ENCODE data around the gene RAB6B. TPM values are rescaled to one million over a fixed set of nuclear protein-coding genes. Genes with fewer than 3 reads are reported as not detected.

The RAB6B gene
- polyA plus RNA-seq, 4 donors = 0.27 to 7.5 (median 0.77) TPM; not detected in 1

GRCh38 chr3:133872781-133873180 is 22.9 kb downstream of the RAB6B start:
- H3K36me3 ChIP-seq (ENCODE audit: control insufficient read depth in 3 of 3, insufficient read depth in 2 of 3, low read depth in 1 of 3, low read length in 3 of 3) = no peaks in the 10 kb centered on the region
- H3K27ac ChIP-seq (ENCODE audit: low read depth in 1 of 3, low read length in 2 of 3) = no peak overlapping the region
- FAIRE-seq (no peak), DNase-seq (no peak)
- H3K9me3 ChIP-seq (ENCODE audit: control insufficient read depth in 2 of 2, insufficient read depth in 1 of 2, low read depth in 1 of 2, low read length in 1 of 2) = peaks cover 0 to 3% of the 10 kb centered on the region in 2 donors
- no peaks in the 10 kb centered on the region for H3K4me1 ChIP-seq (ENCODE audit: control insufficient read depth in 3 of 3, insufficient read depth in 2 of 3, low read depth in 1 of 3, low read length in 2 of 3)
- peaks cover 0 to 5% (median 2%) of the 10 kb centered on the region in 3 donors for H3K27me3 ChIP-seq (ENCODE audit: control insufficient read depth in 3 of 3, insufficient read depth in 3 of 3, low read length in 3 of 3)
- WGBS, 3 donors = 83 to 94% (median 93%) methylated on average over 6 to 7 of the region's 7 CpGs
- no peak overlapping the region for H3K4me3 ChIP-seq (ENCODE audit: low read depth in 1 of 3, low read length in 3 of 3)

GRCh38 chr3:133872161-133872560 is 23.5 kb downstream of the RAB6B start:
- FAIRE-seq (no peak), DNase-seq (no peak)
- Histone ChIP-seq H3K4me3 (ENCODE audit: low read depth in 1 of 3, low read length in 3 of 3) (no peak overlapping the region), H3K36me3 (ENCODE audit: control insufficient read depth in 3 of 3, insufficient read depth in 2 of 3, low read depth in 1 of 3, low read length in 3 of 3) (no peaks in the 10 kb centered on the region), H3K27me3 (ENCODE audit: control insufficient read depth in 3 of 3, insufficient read depth in 3 of 3, low read length in 3 of 3) (peaks cover 0 to 5% (median 2%) of the 10 kb centered on the region in 3 donors), H3K9me3 (ENCODE audit: control insufficient read depth in 2 of 2, insufficient read depth in 1 of 2, low read depth in 1 of 2, low read length in 1 of 2) (peaks cover 0 to 3% of the 10 kb centered on the region in 2 donors), H3K27ac (ENCODE audit: low read depth in 1 of 3, low read length in 2 of 3) (no peak overlapping the region), H3K4me1 (ENCODE audit: control insufficient read depth in 3 of 3, insufficient read depth in 2 of 3, low read depth in 1 of 3, low read length in 2 of 3) (no peaks in the 10 kb centered on the region)
- 85 to 90% (median 87%) methylated on average over 4 of the region's 4 CpGs for WGBS, 3 donors

GRCh38 chr3:133871368-133872090 is 24.2 kb downstream of the RAB6B start:
- WGBS, 3 donors = 83 to 91% (median 88%) methylated on average over 10 of the region's 10 CpGs
- peaks cover 0 to 5% (median 2%) of the 10 kb centered on the region in 3 donors for H3K27me3 ChIP-seq (ENCODE audit: control insufficient read depth in 3 of 3, insufficient read depth in 3 of 3, low read length in 3 of 3)
- no peaks in the 10 kb centered on the region for H3K4me1 ChIP-seq (ENCODE audit: control insufficient read depth in 3 of 3, insufficient read depth in 2 of 3, low read depth in 1 of 3, low read length in 2 of 3)
- no peaks in the 10 kb centered on the region for H3K36me3 ChIP-seq (ENCODE audit: control insufficient read depth in 3 of 3, insufficient read depth in 2 of 3, low read depth in 1 of 3, low read length in 3 of 3)
- no peak overlapping the region for H3K4me3 ChIP-seq (ENCODE audit: low read depth in 1 of 3, low read length in 3 of 3)
- no peak overlapping the region for H3K27ac ChIP-seq (ENCODE audit: low read depth in 1 of 3, low read length in 2 of 3)
- no peak for FAIRE-seq
- DNase-seq = no peak
- peaks cover 0 to 3% of the 10 kb centered on the region in 2 donors for H3K9me3 ChIP-seq (ENCODE audit: control insufficient read depth in 2 of 2, insufficient read depth in 1 of 2, low read depth in 1 of 2, low read length in 1 of 2)

- DNase-seq (no peak), FAIRE-seq (no peak)
These were observed 24.9 kb downstream of the RAB6B start for GRCh38 chr3:133870822-133871221.

GRCh38 chr3:133869586-133869985 is 26.1 kb downstream of the RAB6B start:
- no peaks in the 10 kb centered on the region for H3K4me1 ChIP-seq (ENCODE audit: control insufficient read depth in 3 of 3, insufficient read depth in 2 of 3, low read depth in 1 of 3, low read length in 2 of 3)
- H3K27me3 ChIP-seq (ENCODE audit: control insufficient read depth in 3 of 3, insufficient read depth in 3 of 3, low read length in 3 of 3) = peaks cover 0 to 5% (median 2%) of the 10 kb centered on the region in 3 donors
- no peak overlapping the region for H3K4me3 ChIP-seq (ENCODE audit: low read depth in 1 of 3, low read length in 3 of 3)
- no peaks in the 10 kb centered on the region for H3K36me3 ChIP-seq (ENCODE audit: control insufficient read depth in 3 of 3, insufficient read depth in 2 of 3, low read depth in 1 of 3, low read length in 3 of 3)
- H3K27ac ChIP-seq (ENCODE audit: low read depth in 1 of 3, low read length in 2 of 3) = no peak overlapping the region
- DNase-seq = no peak
- peaks cover 0 to 3% of the 10 kb centered on the region in 2 donors for H3K9me3 ChIP-seq (ENCODE audit: control insufficient read depth in 2 of 2, insufficient read depth in 1 of 2, low read depth in 1 of 2, low read length in 1 of 2)
- no peak for FAIRE-seq
- WGBS, 3 donors = 91 to 92% (median 91%) methylated on average over 6 of the region's 6 CpGs

More at GRCh38 chr3:133870822-133871221, 24.9 kb downstream of the RAB6B start:
- no peaks in the 10 kb centered on the region for H3K36me3 ChIP-seq (ENCODE audit: control insufficient read depth in 3 of 3, insufficient read depth in 2 of 3, low read depth in 1 of 3, low read length in 3 of 3)
- H3K27ac ChIP-seq (ENCODE audit: low read depth in 1 of 3, low read length in 2 of 3) = no peak overlapping the region
- peaks cover 0 to 5% (median 2%) of the 10 kb centered on the region in 3 donors for H3K27me3 ChIP-seq (ENCODE audit: control insufficient read depth in 3 of 3, insufficient read depth in 3 of 3, low read length in 3 of 3)
- no peak overlapping the region for H3K4me3 ChIP-seq (ENCODE audit: low read depth in 1 of 3, low read length in 3 of 3)
- peaks cover 0 to 3% of the 10 kb centered on the region in 2 donors for H3K9me3 ChIP-seq (ENCODE audit: control insufficient read depth in 2 of 2, insufficient read depth in 1 of 2, low read depth in 1 of 2, low read length in 1 of 2)
- no peaks in the 10 kb centered on the region for H3K4me1 ChIP-seq (ENCODE audit: control insufficient read depth in 3 of 3, insufficient read depth in 2 of 3, low read depth in 1 of 3, low read length in 2 of 3)

- Histone ChIP-seq H3K9me3 (ENCODE audit: control insufficient read depth in 2 of 2, insufficient read depth in 1 of 2, low read depth in 1 of 2, low read length in 1 of 2) (peaks cover 0 to 3% of the 10 kb centered on the region in 2 donors), H3K4me1 (ENCODE audit: control insufficient read depth in 3 of 3, insufficient read depth in 2 of 3, low read depth in 1 of 3, low read length in 2 of 3) (no peaks in the 10 kb centered on the region), H3K36me3 (ENCODE audit: control insufficient read depth in 3 of 3, insufficient read depth in 2 of 3, low read depth in 1 of 3, low read length in 3 of 3) (no peaks in the 10 kb centered on the region), H3K4me3 (ENCODE audit: low read depth in 1 of 3, low read length in 3 of 3) (no peak overlapping the region), H3K27me3 (ENCODE audit: control insufficient read depth in 3 of 3, insufficient read depth in 3 of 3, low read length in 3 of 3) (peaks cover 0 to 5% (median 2%) of the 10 kb centered on the region in 3 donors), H3K27ac (ENCODE audit: low read depth in 1 of 3, low read length in 2 of 3) (no peak overlapping the region)
- 39 to 58% (median 46%) methylated on average over 7 of the region's 7 CpGs for WGBS, 3 donors
- no peak for FAIRE-seq
- DNase-seq = no peak
These were observed 26.8 kb downstream of the RAB6B start for GRCh38 chr3:133868758-133869475.

- Histone ChIP-seq H3K4me3 (ENCODE audit: low read depth in 1 of 3, low read length in 3 of 3) (no peak overlapping the region), H3K4me1 (ENCODE audit: control insufficient read depth in 3 of 3, insufficient read depth in 2 of 3, low read depth in 1 of 3, low read length in 2 of 3) (no peaks in the 10 kb centered on the region), H3K9me3 (ENCODE audit: control insufficient read depth in 2 of 2, insufficient read depth in 1 of 2, low read depth in 1 of 2, low read length in 1 of 2) (peaks cover 0 to 3% of the 10 kb centered on the region in 2 donors), H3K27me3 (ENCODE audit: control insufficient read depth in 3 of 3, insufficient read depth in 3 of 3, low read length in 3 of 3) (peaks cover 0 to 5% (median 2%) of the 10 kb centered on the region in 3 donors), H3K27ac (ENCODE audit: low read depth in 1 of 3, low read length in 2 of 3) (no peak overlapping the region), H3K36me3 (ENCODE audit: control insufficient read depth in 3 of 3, insufficient read depth in 2 of 3, low read depth in 1 of 3, low read length in 3 of 3) (no peaks in the 10 kb centered on the region)
- no peak for FAIRE-seq
- DNase-seq = no peak
- WGBS, 3 donors = 33 to 66% (median 39%) methylated on average over 8 of the region's 8 CpGs
These were observed 27.5 kb downstream of the RAB6B start for GRCh38 chr3:133868186-133868585.

GRCh38 chr3:133866141-133866540 is 29.5 kb downstream of the RAB6B start:
- no peak for FAIRE-seq

More at GRCh38 chr3:133866141-133866540, 29.5 kb downstream of the RAB6B start:
- Histone ChIP-seq H3K4me1 (ENCODE audit: control insufficient read depth in 3 of 3, insufficient read depth in 2 of 3, low read depth in 1 of 3, low read length in 2 of 3) (no peaks in the 10 kb centered on the region), H3K9me3 (ENCODE audit: control insufficient read depth in 2 of 2, insufficient read depth in 1 of 2, low read depth in 1 of 2, low read length in 1 of 2) (peaks cover 0 to 3% of the 10 kb centered on the region in 2 donors), H3K4me3 (ENCODE audit: low read depth in 1 of 3, low read length in 3 of 3) (no peak overlapping the region), H3K36me3 (ENCODE audit: control insufficient read depth in 3 of 3, insufficient read depth in 2 of 3, low read depth in 1 of 3, low read length in 3 of 3) (no peaks in the 10 kb centered on the region), H3K27ac (ENCODE audit: low read depth in 1 of 3, low read length in 2 of 3) (no peak overlapping the region), H3K27me3 (ENCODE audit: control insufficient read depth in 3 of 3, insufficient read depth in 3 of 3, low read length in 3 of 3) (peaks cover 0 to 5% (median 2%) of the 10 kb centered on the region in 3 donors)
- 92 to 98% (median 95%) methylated on average over 3 of the region's 3 CpGs for WGBS, 3 donors
- no peak for DNase-seq

Data from small intestine (tissue), 7 donors.